Right ventricle myocardium superior (tissue), 1 donor: Measurements from ENCODE around the gene RGMA. TPM values are rescaled to one million over a fixed set of nuclear protein-coding genes. Genes with fewer than 3 reads are reported as not detected.
"Not testable (repeated sequence)": the region's sequence is repeated elsewhere in the genome, so short reads cannot be mapped to it uniquely, and the experiment has no call there.

Source experiments
- ATAC-seq: fragments of 200-7000 bp; cut with Tn5 transposase; one replicate; pipeline ENCODE4 v1.9.1; 2020; ENCODE audit warnings: mild to moderate bottlenecking; ENCODE audit not compliant: poor library complexity
- DNase-seq: peaks from one replicate; pipeline ENCODE4 v3.0.0-alpha.2; 2020
- intact Hi-C: fragments of 100-400 bp; cut with DNase I; formaldehyde crosslinking; loops from one replicate; pipeline ENCODE4 v1.11.2; 2022
- total RNA-seq: library from RNA; stranded (reverse); fragmentation: NEBNext Ultra II Directional; extraction: Animal tissue kit (Norgen Biotek cat#: 25700); gene quantifications from one replicate; pipeline ENCODE4 v1.2.1, GENCODE V29; 2021
- donor health status: DM: no; HTN: yes; CAD: no; lungs with severe emphysema.

The RGMA gene
- total RNA-seq, 1 donor from 2014 or later: 25.0 TPM

- ATAC-seq: no peak
- intact Hi-C loops: no loop called here
- no peak for DNase-seq
These were observed 17.5 kb downstream of the RGMA start for GRCh38 chr15:93071469-93071936.

GRCh38 chr15:93070551-93071296, 18.3 kb downstream of the RGMA start:
- intact Hi-C loops: no loop called here
- ATAC-seq (no peak), DNase-seq (no peak)

- intact Hi-C loops: no loop called here
- DNase-seq: no peak
- ATAC-seq: no peak
These were observed 18.9 kb downstream of the RGMA start for GRCh38 chr15:93070132-93070531.

- no peak for DNase-seq
- ATAC-seq: no peak
- intact Hi-C loops: no loop called here
These were observed 20.3 kb downstream of the RGMA start for GRCh38 chr15:93068581-93069199.

- ATAC-seq (no peak), DNase-seq (peak; percentile 26)
- intact Hi-C loops: no loop called here
These were observed 21.3 kb downstream of the RGMA start for GRCh38 chr15:93067649-93068085.

- DNase-seq (peak; percentile 38), ATAC-seq (peak; percentile 13)
- intact Hi-C loops: no loop called here
These were observed 22.0 kb downstream of the RGMA start for GRCh38 chr15:93066834-93067648.

- intact Hi-C loops: no loop called here
- DNase-seq (no peak), ATAC-seq (no peak)
These were observed 22.8 kb downstream of the RGMA start for GRCh38 chr15:93066224-93066681.

- intact Hi-C loops: no loop called here
- DNase-seq: peak; percentile 34
- no peak for ATAC-seq
These were observed 23.4 kb downstream of the RGMA start for GRCh38 chr15:93065641-93066045.

GRCh38 chr15:93063796-93064690, 25.0 kb downstream of the RGMA start:
- peak; percentile 26 for DNase-seq
- ATAC-seq: no peak
- intact Hi-C loops: no loop called here

GRCh38 chr15:93063262-93063671, 25.7 kb downstream of the RGMA start:
- intact Hi-C loops: no loop called here
- DNase-seq: peak; percentile 7
- no peak for ATAC-seq

GRCh38 chr15:93062628-93063261, 26.3 kb downstream of the RGMA start:
- ATAC-seq (peak; percentile 57), DNase-seq (peak; percentile 27)
- intact Hi-C loops: not testable (repeated sequence)

GRCh38 chr15:93060336-93061248, 28.4 kb downstream of the RGMA start:
- peak; percentile 32 for DNase-seq
- no peak for ATAC-seq
- intact Hi-C loops: no loop called here

GRCh38 chr15:93059442-93059841, 29.6 kb downstream of the RGMA start:
- intact Hi-C loops: no loop called here

GRCh38 chr15:93058904-93059427, 30.0 kb downstream of the RGMA start:
- peak; percentile 23 for DNase-seq
- ATAC-seq: no peak
- intact Hi-C loops: no loop called here

More at GRCh38 chr15:93059442-93059841, 29.6 kb downstream of the RGMA start:
- peak; percentile 13 for DNase-seq
- no peak for ATAC-seq

GRCh38 chr15:93058128-93058527, 30.9 kb downstream of the RGMA start:
- ATAC-seq (no peak), DNase-seq (peak; percentile 21)
- intact Hi-C loops: no loop called here

- peak; percentile 9 for DNase-seq
- intact Hi-C loops: no loop called here
- ATAC-seq: no peak
These were observed 31.4 kb downstream of the RGMA start for GRCh38 chr15:93057618-93058017.

GRCh38 chr15:93056836-93057235, 32.2 kb downstream of the RGMA start:
- intact Hi-C loops: no loop called here
- DNase-seq (peak; percentile 24), ATAC-seq (no peak)
